GM18507 (cell line): ENCODE measurements around the gene GON4L.
"Not testable (repeated sequence)": the region's sequence is repeated elsewhere in the genome, so short reads cannot be mapped to it uniquely, and the experiment has no call there.

Experiments
- DNase-seq: peaks from one replicate; pipeline ENCODE4 v3.0.0; 2011; ENCODE audit warnings: low read depth; ENCODE audit not compliant: insufficient read length; ENCODE audit errors: extremely low spot score
- FAIRE-seq: peaks from 2 replicates; lab custom pipeline; 2011; peaks lifted over from hg19 to GRCh38; lab: Jason Lieb, UNC

Gene GON4L, protein sequence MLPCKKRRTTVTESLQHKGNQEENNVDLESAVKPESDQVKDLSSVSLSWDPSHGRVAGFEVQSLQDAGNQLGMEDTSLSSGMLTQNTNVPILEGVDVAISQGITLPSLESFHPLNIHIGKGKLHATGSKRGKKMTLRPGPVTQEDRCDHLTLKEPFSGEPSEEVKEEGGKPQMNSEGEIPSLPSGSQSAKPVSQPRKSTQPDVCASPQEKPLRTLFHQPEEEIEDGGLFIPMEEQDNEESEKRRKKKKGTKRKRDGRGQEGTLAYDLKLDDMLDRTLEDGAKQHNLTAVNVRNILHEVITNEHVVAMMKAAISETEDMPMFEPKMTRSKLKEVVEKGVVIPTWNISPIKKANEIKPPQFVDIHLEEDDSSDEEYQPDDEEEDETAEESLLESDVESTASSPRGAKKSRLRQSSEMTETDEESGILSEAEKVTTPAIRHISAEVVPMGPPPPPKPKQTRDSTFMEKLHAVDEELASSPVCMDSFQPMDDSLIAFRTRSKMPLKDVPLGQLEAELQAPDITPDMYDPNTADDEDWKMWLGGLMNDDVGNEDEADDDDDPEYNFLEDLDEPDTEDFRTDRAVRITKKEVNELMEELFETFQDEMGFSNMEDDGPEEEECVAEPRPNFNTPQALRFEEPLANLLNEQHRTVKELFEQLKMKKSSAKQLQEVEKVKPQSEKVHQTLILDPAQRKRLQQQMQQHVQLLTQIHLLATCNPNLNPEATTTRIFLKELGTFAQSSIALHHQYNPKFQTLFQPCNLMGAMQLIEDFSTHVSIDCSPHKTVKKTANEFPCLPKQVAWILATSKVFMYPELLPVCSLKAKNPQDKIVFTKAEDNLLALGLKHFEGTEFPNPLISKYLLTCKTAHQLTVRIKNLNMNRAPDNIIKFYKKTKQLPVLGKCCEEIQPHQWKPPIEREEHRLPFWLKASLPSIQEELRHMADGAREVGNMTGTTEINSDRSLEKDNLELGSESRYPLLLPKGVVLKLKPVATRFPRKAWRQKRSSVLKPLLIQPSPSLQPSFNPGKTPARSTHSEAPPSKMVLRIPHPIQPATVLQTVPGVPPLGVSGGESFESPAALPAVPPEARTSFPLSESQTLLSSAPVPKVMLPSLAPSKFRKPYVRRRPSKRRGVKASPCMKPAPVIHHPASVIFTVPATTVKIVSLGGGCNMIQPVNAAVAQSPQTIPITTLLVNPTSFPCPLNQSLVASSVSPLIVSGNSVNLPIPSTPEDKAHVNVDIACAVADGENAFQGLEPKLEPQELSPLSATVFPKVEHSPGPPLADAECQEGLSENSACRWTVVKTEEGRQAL (N-terminal part only)

GRCh38 chr1:155856975-155857930 is at the start of gene GON4L:
Gene GON4L (minus strand): TSS chr1:155857214. CDS start chr1:155853780, 3,434 bp downstream.
- FAIRE-seq: peak; percentile 95

GRCh38 chr1:155904261-155904660 is 47.2 kb upstream of the GON4L start:
- DNase-seq (no peak), FAIRE-seq (no peak)

More at GRCh38 chr1:155856975-155857930, at the start of gene GON4L:
- DNase-seq: peak; percentile 80

DNA sequence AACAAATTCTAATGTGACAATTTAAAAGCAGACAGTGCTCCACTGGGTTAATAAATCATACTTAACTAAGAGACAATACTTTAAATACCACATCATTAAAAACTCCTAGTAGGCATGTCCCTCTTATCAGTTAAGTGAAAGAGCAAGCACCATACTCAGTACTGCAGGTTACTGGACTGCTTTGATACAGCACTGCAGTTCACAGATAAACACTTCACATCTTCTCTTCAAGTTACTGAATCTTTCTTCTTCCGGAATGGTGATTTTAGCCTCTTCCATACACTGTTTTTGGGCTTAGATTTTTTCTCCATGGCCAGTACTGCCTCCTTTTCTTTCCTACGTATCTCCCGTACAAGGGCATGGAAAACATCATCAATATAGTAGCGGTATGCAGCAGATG is 43.1 kb upstream of the GON4L start:
- FAIRE-seq: no peak

DNA sequence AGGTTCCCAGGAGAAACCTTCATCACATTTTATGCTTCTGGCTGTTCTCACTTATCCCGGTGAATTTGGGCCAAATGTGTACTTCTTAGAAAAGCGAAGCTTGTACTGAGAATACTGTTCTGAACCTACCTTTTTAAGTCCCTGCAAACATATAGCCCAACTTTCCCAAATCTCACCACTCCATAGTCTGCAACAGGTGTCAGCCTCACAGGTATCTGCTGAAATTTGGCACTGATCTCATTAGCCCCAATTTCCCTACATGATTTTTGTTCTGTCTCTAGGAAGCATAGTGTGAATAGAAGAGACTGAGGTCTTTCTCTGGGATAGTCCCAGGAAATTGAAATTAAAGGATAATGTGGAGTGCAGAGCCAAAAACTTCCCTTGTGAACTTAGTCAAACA is 42.7 kb upstream of the GON4L start:
- no peak for DNase-seq
- no peak for FAIRE-seq

More for the DNA sequence above, 43.1 kb upstream of the GON4L start:
- DNase-seq: no peak

GRCh38 chr1:155898888-155899287 is 41.9 kb upstream of the GON4L start:
- DNase-seq: no peak
- FAIRE-seq: no peak

DNA sequence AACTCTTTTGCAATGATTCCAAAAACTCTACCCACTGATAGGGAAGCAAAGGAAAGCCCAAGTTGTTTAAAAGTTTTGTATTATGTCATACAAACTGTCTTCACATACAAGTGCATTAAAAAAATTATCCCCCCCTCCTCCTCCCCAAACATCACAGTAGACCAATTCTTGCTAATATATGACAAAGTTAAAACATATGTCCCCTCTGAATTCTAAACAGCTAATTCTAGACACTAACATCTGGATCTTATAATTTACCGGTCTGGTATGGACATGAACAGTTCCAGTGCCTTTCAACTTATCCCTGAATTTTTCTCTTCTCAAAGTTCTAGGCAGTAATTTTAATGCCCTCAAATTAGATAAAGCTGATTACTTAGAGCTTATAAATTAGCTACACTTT is 40.7 kb upstream of the GON4L start:
- no peak for FAIRE-seq

GRCh38 chr1:155896476-155896875 is 39.5 kb upstream of the GON4L start:
- not testable (repeated sequence) for FAIRE-seq, DNase-seq

More for the DNA sequence above, 40.7 kb upstream of the GON4L start:
- no peak for DNase-seq

- not testable (repeated sequence) for FAIRE-seq, DNase-seq
These were observed 38.6 kb upstream of the GON4L start for GRCh38 chr1:155895617-155896016.

- FAIRE-seq: no peak
- no peak for DNase-seq
These were observed 36.6 kb upstream of the GON4L start for GRCh38 chr1:155893389-155894142.

DNA sequence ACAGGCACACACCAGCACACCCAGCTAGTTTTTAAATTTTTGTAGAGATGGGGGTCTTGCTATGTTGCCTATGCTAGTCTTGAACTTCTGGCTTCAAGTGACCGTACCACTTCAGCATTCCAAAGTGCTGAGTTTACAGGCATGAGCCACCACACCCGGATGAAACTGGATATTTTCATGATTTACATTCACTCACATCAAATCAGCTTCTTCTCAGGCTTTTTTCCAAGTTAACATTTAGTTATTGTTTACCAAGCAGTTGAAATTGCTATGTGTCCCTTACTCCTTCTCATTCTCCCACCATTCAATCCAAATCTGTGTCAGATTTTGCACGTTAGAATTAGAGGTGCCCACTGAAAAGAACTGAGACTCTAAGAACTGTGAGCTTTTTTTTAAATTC is 35.8 kb upstream of the GON4L start:
- FAIRE-seq (no peak), DNase-seq (no peak)

- no peak for FAIRE-seq
These were observed 33.2 kb upstream of the GON4L start for GRCh38 chr1:155890251-155890650.

DNA sequence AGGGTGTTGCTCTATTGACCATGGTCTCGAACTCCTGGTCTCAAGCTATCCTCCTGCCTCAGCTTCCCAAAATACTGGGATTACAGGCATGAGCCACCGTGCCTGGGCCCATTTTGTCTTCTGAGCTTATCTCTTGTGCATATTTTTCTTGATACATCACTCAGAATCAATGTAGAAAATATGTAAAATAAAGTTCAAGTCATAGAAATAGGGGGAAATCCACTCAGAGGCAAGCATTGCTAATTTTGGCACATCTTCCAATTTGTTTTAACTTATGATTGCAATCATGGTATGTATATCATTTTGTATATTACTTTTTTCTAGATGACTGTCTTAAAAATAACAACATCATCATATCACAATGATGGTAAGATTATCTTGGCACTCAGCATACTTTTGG is 32.6 kb upstream of the GON4L start:
- DNase-seq (no peak), FAIRE-seq (no peak)

More at GRCh38 chr1:155890251-155890650, 33.2 kb upstream of the GON4L start:
- DNase-seq: no peak

DNA sequence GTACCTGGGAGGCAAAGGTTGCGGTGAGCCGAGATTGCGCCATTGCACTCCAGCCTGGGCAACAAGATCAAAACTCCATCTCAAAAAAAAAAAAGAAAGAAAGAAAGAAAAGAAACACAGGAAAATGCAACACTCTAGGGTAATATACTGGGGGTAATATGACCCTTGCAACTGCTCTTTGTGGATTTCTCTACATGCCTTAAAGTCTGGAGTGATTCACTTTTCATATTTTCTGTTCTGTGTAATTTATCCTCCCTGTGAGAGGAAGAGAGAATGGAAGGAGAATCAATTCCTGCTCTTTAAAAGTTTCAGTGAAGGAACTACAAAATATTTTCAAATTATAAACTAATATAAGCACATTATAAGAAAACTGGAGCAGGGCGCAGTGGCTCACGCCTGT is 31.5 kb upstream of the GON4L start:
- no peak for DNase-seq
- FAIRE-seq: no peak

DNA sequence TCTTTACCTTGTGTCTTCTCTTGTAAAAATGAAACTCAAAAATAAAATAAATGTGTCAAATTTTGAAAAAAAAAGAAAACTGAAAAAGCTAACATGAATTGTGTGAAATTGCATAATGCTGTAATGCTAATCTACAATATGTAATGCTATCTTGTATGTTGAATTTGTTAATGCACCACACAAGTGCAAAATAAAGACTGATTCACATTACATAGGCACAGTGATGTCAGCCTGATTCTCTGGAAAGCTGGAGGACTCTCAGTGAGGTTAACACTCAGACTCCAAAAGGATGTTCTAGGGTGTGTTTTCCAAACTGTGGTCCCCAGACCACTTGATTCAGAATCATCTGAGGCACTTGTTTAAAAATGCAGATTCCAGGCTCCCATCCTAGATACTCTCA is 28.0 kb upstream of the GON4L start:
- FAIRE-seq (no peak), DNase-seq (no peak)

- FAIRE-seq: no peak
- DNase-seq: no peak
These were observed 27.3 kb upstream of the GON4L start for GRCh38 chr1:155884031-155884960.

DNA sequence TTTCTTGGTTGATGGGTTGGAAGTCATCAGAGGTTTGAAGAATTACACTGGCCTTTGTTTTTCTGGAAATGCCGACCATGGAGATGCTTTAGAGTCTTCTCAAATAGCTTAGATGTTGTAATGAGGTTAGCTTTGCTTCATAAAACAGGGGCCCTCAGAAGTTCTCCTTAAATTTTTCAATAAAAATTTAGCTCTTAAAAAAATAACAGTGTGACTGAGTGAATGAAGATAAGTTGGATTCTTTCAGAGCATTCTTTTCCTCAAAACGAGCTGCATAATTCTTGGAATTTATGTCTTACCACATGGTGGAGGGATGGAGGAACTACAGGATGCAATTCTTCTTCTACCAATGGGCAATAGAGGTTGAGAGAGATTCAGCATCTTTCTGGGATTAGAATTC is 25.8 kb upstream of the GON4L start:
- FAIRE-seq (no peak), DNase-seq (no peak)

DNA sequence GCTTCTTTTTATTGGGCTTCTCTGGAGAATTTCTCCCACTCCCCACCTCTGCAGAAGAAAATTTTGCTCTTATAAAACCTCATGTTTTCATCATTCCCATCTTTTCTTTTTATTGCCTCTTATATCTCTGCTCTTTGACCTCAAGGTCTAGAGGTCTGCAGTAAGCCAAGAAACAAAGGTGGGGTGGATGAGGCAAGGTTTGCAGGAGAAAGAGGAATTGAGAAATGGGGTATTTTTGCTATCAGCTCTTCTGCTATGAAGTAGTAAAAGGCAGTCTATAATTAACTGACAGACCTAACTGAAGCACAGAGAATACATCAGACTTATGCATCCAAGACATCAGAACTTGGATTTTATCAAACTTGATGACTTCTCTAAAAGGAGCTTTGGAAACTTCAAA is 25.2 kb upstream of the GON4L start:
- FAIRE-seq: peak; percentile 64

More for the DNA sequence above, 25.2 kb upstream of the GON4L start:
- no peak for DNase-seq
